IMR-90 (cell line): Measurements from ENCODE around the gene PPFIA2. TPM values are rescaled to one million over a fixed set of nuclear protein-coding genes. Genes with fewer than 3 reads are reported as not detected.

Experiments used
- ATAC-seq: fragments of 200-7000 bp; cut with Tn5 transposase; 2 replicates; pipeline ENCODE4 v1.9.1; 2020; ENCODE audit warnings: low read depth, mild to moderate bottlenecking, moderate library complexity
- BruUV-seq: library from RNA; stranded (reverse); fragments of 400-500 nt; replicated peaks from 2 replicates; lab custom pipeline; 2021; lab: Mats Ljungman, UMichigan
- CTCF ChIA-PET: fragments of 300-600 bp; formaldehyde crosslinking; extraction: SDS; loops from one replicate; lab custom pipeline; 2021; ENCODE audit warnings: antibody characterized with exemption; lab: Yijun Ruan, JAX
- POLR2A ChIA-PET: fragments of 300-600 bp; sonication (Branson Sonifier 250); formaldehyde crosslinking; loops from one replicate; lab custom pipeline; 2022; ENCODE audit warnings: antibody characterized with exemption; ENCODE audit not compliant: unreplicated experiment; lab: Charles Lee
- DNase-seq: peaks from one replicate; pipeline ENCODE4 v3.0.0; 2013
- H2AFZ ChIP-seq: replicated peaks from 2 replicates; pipeline ENCODE3; 2013; ENCODE audit warnings: low read length, mild to moderate bottlenecking; ENCODE audit not compliant: poor library complexity
- H2AK5ac ChIP-seq: 2 replicates; pipeline ENCODE4 v1.6.1; 2013; ENCODE audit warnings: low read depth, low read length, inconsistent platforms
- H2AK9ac ChIP-seq: replicated peaks from 2 replicates; pipeline ENCODE3; 2013; ENCODE audit warnings: mild to moderate bottlenecking, low read depth, low read length, moderate library complexity; ENCODE audit not compliant: poor library complexity
- H2BK120ac ChIP-seq: 2 replicates; pipeline ENCODE4 v1.6.1; 2013; ENCODE audit warnings: low read depth, low read length, inconsistent platforms
- H2BK15ac ChIP-seq: 3 replicates; pipeline ENCODE4 v1.6.1; 2013; ENCODE audit warnings: low read depth, low read length, inconsistent platforms
- H2BK20ac ChIP-seq: 2 replicates; pipeline ENCODE4 v1.6.1; 2013; ENCODE audit warnings: low read depth, mild to moderate bottlenecking, inconsistent platforms, low read length, moderate library complexity
- H2BK5ac ChIP-seq: 2 replicates; pipeline ENCODE4 v1.6.1; 2013; ENCODE audit warnings: mild to moderate bottlenecking, low read depth, low read length, inconsistent platforms; ENCODE audit not compliant: poor library complexity, severe bottlenecking
- H3K14ac ChIP-seq: replicated peaks from 2 replicates; pipeline ENCODE4 v1.6.1; 2013; ENCODE audit warnings: low read depth, low read length, inconsistent platforms
- H3K18ac ChIP-seq: 2 replicates; pipeline ENCODE4 v1.6.1; 2013; ENCODE audit warnings: low read depth, low read length, control low read depth
- H3K23ac ChIP-seq: 2 replicates; pipeline ENCODE4 v1.6.1; 2013; ENCODE audit warnings: low read depth, low read length, inconsistent platforms
- H3K27ac ChIP-seq: 2 replicates; pipeline ENCODE4 v1.5.1; 2013; ENCODE audit warnings: mild to moderate bottlenecking, control low read depth, low read length; ENCODE audit not compliant: insufficient read depth
- H3K27me3 ChIP-seq: 2 replicates; pipeline ENCODE4 v1.6.1; 2013; ENCODE audit warnings: low read length; ENCODE audit not compliant: control insufficient read depth, insufficient read depth
- H3K36me3 ChIP-seq: 2 replicates; pipeline ENCODE4 v1.6.1; 2013; ENCODE audit warnings: low read length, mixed read lengths; ENCODE audit not compliant: control insufficient read depth, insufficient read depth
- H3K4ac ChIP-seq: 2 replicates; pipeline ENCODE4 v1.6.1; 2013; ENCODE audit warnings: low read depth, low read length, inconsistent platforms
- H3K4me1 ChIP-seq: 2 replicates; pipeline ENCODE4 v1.6.1; 2013; ENCODE audit warnings: low read length, mixed read lengths; ENCODE audit not compliant: control insufficient read depth, insufficient read depth
- H3K4me2 ChIP-seq: 2 replicates; pipeline ENCODE4 v1.6.1; 2013; ENCODE audit warnings: low read depth, mild to moderate bottlenecking, control low read depth, low read length, moderate library complexity
- H3K4me3 ChIP-seq: 2 replicates; pipeline ENCODE4 v1.5.1; 2013; ENCODE audit warnings: low read depth, mild to moderate bottlenecking, control low read depth, low read length, moderate library complexity; ENCODE audit not compliant: insufficient read depth
- H3K56ac ChIP-seq: 2 replicates; pipeline ENCODE4 v1.6.1; 2013; ENCODE audit warnings: low read length, inconsistent platforms; ENCODE audit not compliant: insufficient read depth; ENCODE audit errors: extremely low read depth
- H3K79me1 ChIP-seq, 2 experiments: 2 replicates each; pipeline ENCODE4 v1.6.1; 2013; ENCODE audit warnings: low read length in 2 of 2, inconsistent platforms in 1 of 2, low read depth in 1 of 2
- H3K9ac ChIP-seq: 2 replicates; pipeline ENCODE4 v1.6.1; 2013; ENCODE audit warnings: low read depth, low read length, control low read depth
- H3K9me1 ChIP-seq: 2 replicates; pipeline ENCODE4 v1.6.1; 2013; ENCODE audit warnings: low read length, inconsistent platforms; ENCODE audit not compliant: insufficient read depth
- H3K9me3 ChIP-seq: 2 replicates; pipeline ENCODE4 v1.6.1; 2013; ENCODE audit warnings: low read length; ENCODE audit not compliant: control insufficient read depth, insufficient read depth
- H4K20me1 ChIP-seq: 2 replicates; pipeline ENCODE4 v1.6.1; 2013; ENCODE audit warnings: low read length, inconsistent platforms; ENCODE audit not compliant: insufficient read depth
- H4K5ac ChIP-seq: 2 replicates; pipeline ENCODE4 v1.6.1; 2013; ENCODE audit warnings: mild to moderate bottlenecking, low read depth, low read length, control low read depth
- H4K8ac ChIP-seq, 2 experiments: 2 replicates each; pipeline ENCODE4 v1.6.1; 2013; ENCODE audit warnings: low read depth in 2 of 2, low read length in 2 of 2, control low read depth in 1 of 2, inconsistent platforms in 1 of 2
- H4K91ac ChIP-seq: 2 replicates; pipeline ENCODE4 v1.6.1; 2013; ENCODE audit warnings: low read depth, low read length, inconsistent platforms; ENCODE audit not compliant: insufficient read depth
- CEBPB ChIP-seq: IDR thresholded peaks from 2 replicates; pipeline ENCODE4 v1.6.1; 2012; ENCODE audit warnings: low read depth, low read length, improper control_type of control experiment
- CTCF ChIP-seq: conservative IDR thresholded peaks from 2 replicates; pipeline ENCODE4 v1.5.1; 2012; ENCODE audit warnings: mild to moderate bottlenecking, low read depth, low read length, improper control_type of control experiment
- WGBS, 2 experiments: methylation state at CpG; one replicate each; pipeline versions ENCODE4 v1.1.5 to v1.1.7; 2013; ENCODE audit warnings: missing lambda C conversion rate in 2 of 2; ENCODE audit not compliant: insufficient read length in 1 of 2; ENCODE audit errors: extremely low coverage in 2 of 2; 5-methylcytosine and 5-hydroxymethylcytosine counted together
- dilution Hi-C: fragments of 300-500 bp; cut with HindIII; formaldehyde crosslinking; loops from one replicate; pipeline ENCODE4 v1.14.3; 2018; ENCODE audit warnings: low sequenced_read_pairs; ENCODE audit not compliant: unreplicated experiment
- in situ Hi-C: fragments of 300-500 bp; cut with MboI; formaldehyde crosslinking; loops from 3 replicates; pipeline ENCODE4 v1.14.3; 2019; ENCODE audit warnings: low sequenced_read_pairs, inconsistent platforms, mixed read lengths
- intact Hi-C: fragments of 100-400 bp; cut with micrococcal nuclease; formaldehyde crosslinking; loops from 2 replicates; pipeline ENCODE4 v1.10.0; 2022
- polyA plus RNA-seq, 3 experiments: library from polyadenylated mRNA; depleted of rRNA; stranded (reverse); fragments of >200 nt; gene quantifications; 2 replicates each; pipeline ENCODE4 v1.2.3, GENCODE V29; 2012; ENCODE audit warnings: low replicate concordance in 1 of 3
- total RNA-seq: library from RNA; depleted of rRNA; stranded (reverse); fragments of >200 nt; gene quantifications from 2 replicates; pipeline ENCODE4 v1.2.3, GENCODE V29; 2012

The PPFIA2 gene
- total and polyA plus RNA-seq, 2 of the 4 experiments (the other 2 are of a cell fraction): 0.29 to 1.3 TPM

DNA sequence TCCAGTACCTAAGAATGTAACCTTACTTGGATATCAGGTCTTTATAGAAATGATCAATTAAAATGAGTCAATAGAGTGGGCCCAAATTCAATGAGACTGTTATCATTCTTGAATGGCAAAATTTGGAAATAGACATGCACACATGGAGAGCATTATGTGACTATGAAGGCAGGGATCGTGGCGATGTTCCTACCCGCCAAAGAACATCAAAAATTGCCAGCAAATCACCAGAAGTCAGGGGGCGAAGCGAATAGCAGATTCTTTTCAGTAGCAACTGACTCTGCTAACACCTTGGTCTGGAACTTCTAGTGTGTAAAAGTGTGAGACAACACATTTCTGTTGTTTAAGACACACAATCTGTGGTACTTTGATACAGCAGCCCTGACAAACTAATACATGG is 488.8 kb downstream of the PPFIA2 start:
- no peak overlapping the region for H3K23ac ChIP-seq
- no peak overlapping the region for H3K18ac ChIP-seq
- intact Hi-C loops (no loop called here), dilution Hi-C loops (no loop called here), in situ Hi-C loops (loop anchor here (25.0 kb wide), 1 partner anchor 858 kb away; no protein-coding TSS in a partner anchor)
- H3K4me3 ChIP-seq: no peak overlapping the region
- no peaks in the 10 kb centered on the region for H3K36me3 ChIP-seq
- BruUV-seq: no TSS peak
- ATAC-seq: no peak
- H3K9me1 ChIP-seq: no peaks in the 10 kb centered on the region
- H2AK9ac ChIP-seq: no peak overlapping the region
- DNase-seq: no peak
- no peaks in the 10 kb centered on the region for H3K27me3 ChIP-seq
- H3K4me2 ChIP-seq: no peak overlapping the region
- no peak overlapping the region for H4K5ac ChIP-seq
- ChIA-PET CTCF (no interaction called here), POLR2A (no interaction called here)
- no peak overlapping the region for H2BK5ac ChIP-seq
- no peak overlapping the region for H3K56ac ChIP-seq
- no peak overlapping the region for H2AFZ ChIP-seq
- no peak overlapping the region for H2AK5ac ChIP-seq
- no peak overlapping the region for H3K4ac ChIP-seq
- no peak overlapping the region for H2BK120ac ChIP-seq
- no peak overlapping the region for H4K8ac ChIP-seq
- no peak overlapping the region for H4K91ac ChIP-seq
- no peaks in the 10 kb centered on the region for H3K9me3 ChIP-seq
- no peaks in the 10 kb centered on the region for H3K79me1 ChIP-seq
- 100% methylated on average over 3 of the region's 5 CpGs; no CpG with 5 or more reads in 1 of the 2 experiments for WGBS, 2 experiments
- H2BK15ac ChIP-seq: no peak overlapping the region
- no peaks in the 10 kb centered on the region for H4K20me1 ChIP-seq
- no peak overlapping the region for H3K14ac ChIP-seq
- no peak overlapping the region for H3K27ac ChIP-seq
- H3K9ac ChIP-seq: no peak overlapping the region
- no peak overlapping the region for H2BK20ac ChIP-seq
- H3K4me1 ChIP-seq: no peaks in the 10 kb centered on the region
- TF ChIP-seq CEBPB (no peak), CTCF (no peak)
